Neural cell (in vitro differentiated cells): ENCODE results near the gene ZRANB1.

Experiments used
- EP300 ChIP-seq: fragments of 450-650 bp; conservative IDR thresholded peaks from 2 replicates; pipeline ENCODE4 v1.6.1; 2014; ENCODE audit warnings: antibody characterized with exemption, mild to moderate bottlenecking, moderate library complexity; ENCODE audit not compliant: poor library complexity, severe bottlenecking
- EZH2 ChIP-seq: fragments of 200-600, 300-800 bp; shearing (Covaris generic), sonication (generic); IDR thresholded peaks from 2 replicates; pipeline ENCODE4 v1.6.1; 2014; ENCODE audit warnings: antibody characterized with exemption, low read length, borderline replicate concordance, mild to moderate bottlenecking; ENCODE audit not compliant: insufficient read depth, poor library complexity, severe bottlenecking
- POLR2AphosphoS5 ChIP-seq: IDR thresholded peaks from 2 replicates; pipeline ENCODE4 v1.6.1; 2012
- RAD21 ChIP-seq: fragments of 450-650 bp; conservative IDR thresholded peaks from 2 replicates; pipeline ENCODE4 v1.6.1; 2014; ENCODE audit warnings: antibody characterized with exemption, mild to moderate bottlenecking, moderate library complexity
- SMC3 ChIP-seq: fragments of 450-650 bp; conservative IDR thresholded peaks from 2 replicates; pipeline ENCODE4 v1.6.1; 2014; ENCODE audit warnings: antibody characterized with exemption, mild to moderate bottlenecking, moderate library complexity; ENCODE audit not compliant: poor library complexity
- TF ChIP-seq, protein P1 (sequence below): fragments of 450-650 bp; IDR thresholded peaks from 2 replicates; pipeline ENCODE4 v1.5.1; 2014; ENCODE audit warnings: antibody characterized with exemption, mild to moderate bottlenecking, moderate library complexity; ENCODE audit not compliant: poor library complexity, severe bottlenecking

DNA sequence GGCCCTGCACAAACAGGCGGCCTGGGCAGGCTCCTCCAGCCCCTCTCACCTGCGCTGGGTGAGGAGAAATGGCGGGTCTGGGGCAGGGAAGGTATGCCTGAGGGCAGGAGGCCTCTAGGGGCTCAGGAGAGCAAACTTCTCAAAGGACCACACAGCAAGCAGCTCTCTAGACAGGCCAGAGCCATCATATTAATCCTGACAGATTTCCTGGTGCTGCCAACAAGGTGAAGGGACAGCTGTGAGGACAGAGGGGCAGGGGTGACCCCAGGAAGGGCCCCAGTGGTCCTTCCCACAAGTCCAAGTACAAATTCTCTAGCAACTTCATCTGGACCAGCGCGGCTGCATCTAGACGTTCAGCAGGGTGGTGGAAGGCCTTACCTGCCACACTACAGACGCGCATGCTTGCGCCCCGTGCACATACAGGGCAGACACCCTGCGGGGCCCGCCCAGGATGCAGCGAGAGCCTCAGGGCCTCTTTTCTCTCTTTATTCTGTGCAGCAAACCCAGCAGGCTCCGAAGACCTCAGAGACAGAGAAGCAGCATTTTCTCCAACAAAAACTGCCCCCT is 62.1 kb downstream of the ZRANB1 start:
- no peak for TF ChIP-seq EP300
- TF ChIP-seq, protein P1, sequence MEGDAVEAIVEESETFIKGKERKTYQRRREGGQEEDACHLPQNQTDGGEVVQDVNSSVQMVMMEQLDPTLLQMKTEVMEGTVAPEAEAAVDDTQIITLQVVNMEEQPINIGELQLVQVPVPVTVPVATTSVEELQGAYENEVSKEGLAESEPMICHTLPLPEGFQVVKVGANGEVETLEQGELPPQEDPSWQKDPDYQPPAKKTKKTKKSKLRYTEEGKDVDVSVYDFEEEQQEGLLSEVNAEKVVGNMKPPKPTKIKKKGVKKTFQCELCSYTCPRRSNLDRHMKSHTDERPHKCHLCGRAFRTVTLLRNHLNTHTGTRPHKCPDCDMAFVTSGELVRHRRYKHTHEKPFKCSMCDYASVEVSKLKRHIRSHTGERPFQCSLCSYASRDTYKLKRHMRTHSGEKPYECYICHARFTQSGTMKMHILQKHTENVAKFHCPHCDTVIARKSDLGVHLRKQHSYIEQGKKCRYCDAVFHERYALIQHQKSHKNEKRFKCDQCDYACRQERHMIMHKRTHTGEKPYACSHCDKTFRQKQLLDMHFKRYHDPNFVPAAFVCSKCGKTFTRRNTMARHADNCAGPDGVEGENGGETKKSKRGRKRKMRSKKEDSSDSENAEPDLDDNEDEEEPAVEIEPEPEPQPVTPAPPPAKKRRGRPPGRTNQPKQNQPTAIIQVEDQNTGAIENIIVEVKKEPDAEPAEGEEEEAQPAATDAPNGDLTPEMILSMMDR: no peak
- no peak for TF ChIP-seq EZH2
- no peak for TF ChIP-seq SMC3
- TF ChIP-seq RAD21: no peak
- no peak for TF ChIP-seq POLR2AphosphoS5
